SK-MEL-5 (cell line): ENCODE results near the gene PDRG1. TPM values are rescaled to one million over a fixed set of nuclear protein-coding genes. Genes with fewer than 3 reads are reported as not detected.
"Not testable (repeated sequence)": the region's sequence is repeated elsewhere in the genome, so short reads cannot be mapped to it uniquely, and the experiment has no call there.

ENCODE experiments used
- DNase-seq: peaks from one replicate; pipeline ENCODE4 v3.0.0-alpha.2; 2016; ENCODE audit warnings: low read depth, low spot score
- in situ Hi-C: cut with HindIII; loops from 2 replicates; pipeline ENCODE4 v1.10.0; 2016; ENCODE audit warnings: low sequenced_read_pairs, high pct_unique_total_duplicates, low pct_unique_long_range_greater_than_20kb
- total RNA-seq: library from RNA; depleted of rRNA; stranded (reverse); fragments of >200 nt; shearing (Covaris generic); gene quantifications from 2 replicates; pipeline ENCODE4 v1.2.3, GENCODE V29; 2014

PDRG1 gene
- total RNA-seq, 1 experiment from 2014 or later = 13.9 TPM

DNA sequence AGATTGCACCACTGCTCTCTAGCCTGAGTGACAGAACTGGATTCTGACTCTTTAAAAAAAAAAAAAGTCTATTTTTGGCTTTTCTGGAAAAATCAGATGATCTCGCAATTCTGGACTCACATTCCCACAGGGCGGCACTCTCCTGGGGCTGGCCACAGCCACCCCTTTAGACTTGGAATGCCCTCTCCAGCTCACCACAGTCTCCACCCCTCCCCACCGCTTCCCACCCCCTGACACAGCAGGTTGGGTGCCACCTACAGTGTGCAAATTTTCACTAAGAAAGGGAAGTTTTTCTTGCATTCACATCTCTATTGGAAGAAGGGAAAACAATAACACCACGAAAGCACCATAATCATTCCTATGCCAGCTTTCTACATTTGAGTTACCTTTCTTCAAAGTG is 15.4 kb downstream of the PDRG1 start:
- in situ Hi-C loops = no loop called here
- DNase-seq = no peak

GRCh38 chr20:31934968-31935764 is 16.7 kb downstream of the PDRG1 start:
- peak; percentile 19 for DNase-seq
- in situ Hi-C loops = no loop called here

- in situ Hi-C loops = no loop called here
- no peak for DNase-seq
These were observed 17.4 kb downstream of the PDRG1 start for GRCh38 chr20:31934491-31934890.

DNA sequence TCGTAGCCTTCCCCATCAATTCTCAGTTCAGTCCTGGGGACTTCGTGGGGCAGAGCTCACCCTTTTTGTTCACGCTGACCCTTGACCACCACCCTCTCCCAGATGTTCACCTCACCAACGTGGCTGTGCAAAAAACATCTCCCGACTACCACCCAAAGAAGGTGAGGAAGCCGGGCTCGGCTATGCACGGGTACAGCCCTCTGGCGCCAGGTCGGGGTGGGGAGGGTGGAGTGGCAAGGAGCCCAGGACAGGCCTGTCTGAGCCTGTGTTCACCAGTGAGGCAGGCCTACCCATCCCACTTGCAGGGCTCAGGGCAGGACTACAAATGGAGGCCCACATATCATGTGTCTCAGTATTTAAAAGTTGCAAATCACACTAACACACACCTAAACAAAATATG is 18.1 kb downstream of the PDRG1 start:
- in situ Hi-C loops = no loop called here
- DNase-seq = no peak

DNA sequence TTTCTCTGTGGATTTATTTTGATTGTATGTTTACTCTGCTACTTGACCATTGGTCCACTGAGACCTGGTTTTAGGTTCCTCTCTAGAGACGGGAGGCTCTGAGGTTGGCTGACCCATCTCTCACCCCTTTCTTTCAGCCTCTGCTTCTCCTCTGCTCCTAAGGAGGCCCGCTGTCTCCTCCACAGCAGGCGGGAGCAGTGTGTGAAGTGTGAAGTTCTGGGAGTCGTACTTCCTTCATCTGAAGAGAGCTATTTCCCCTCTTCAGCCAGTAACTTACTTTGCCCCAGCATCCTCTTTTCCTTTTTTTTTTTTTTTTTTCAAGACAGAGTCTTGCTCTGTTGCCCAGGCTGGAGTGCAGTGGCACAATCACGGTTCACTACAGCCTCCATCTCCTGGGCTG is 21.1 kb downstream of the PDRG1 start:
- in situ Hi-C loops = no loop called here

GRCh38 chr20:31929631-31930030 is 22.2 kb downstream of the PDRG1 start:
- DNase-seq, in situ Hi-C loops: not testable (repeated sequence)

More for the DNA sequence above, 21.1 kb downstream of the PDRG1 start:
- DNase-seq = no peak

- DNase-seq = no peak
- in situ Hi-C loops = no loop called here
These were observed 24.2 kb downstream of the PDRG1 start for GRCh38 chr20:31927627-31928159.

DNA sequence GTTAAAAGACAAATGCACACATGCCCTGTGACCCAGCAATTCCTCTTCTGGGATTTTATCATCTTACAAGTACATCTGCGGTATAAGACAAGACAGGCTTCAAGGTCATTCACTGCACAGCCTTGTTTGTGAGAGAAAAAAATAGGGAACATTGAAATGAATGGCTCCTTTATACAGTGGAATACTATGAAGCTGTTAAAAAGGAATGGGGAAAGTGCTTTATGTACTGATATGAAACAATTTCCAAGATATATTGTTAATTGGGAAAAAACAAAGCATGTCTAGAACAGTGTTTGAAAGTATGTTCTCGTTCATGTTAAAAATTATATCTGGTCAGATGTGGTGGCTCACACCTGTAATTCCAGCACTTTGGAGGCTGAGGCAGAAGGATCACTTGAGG is 25.4 kb downstream of the PDRG1 start:
- DNase-seq = no peak
- in situ Hi-C loops = no loop called here

DNA sequence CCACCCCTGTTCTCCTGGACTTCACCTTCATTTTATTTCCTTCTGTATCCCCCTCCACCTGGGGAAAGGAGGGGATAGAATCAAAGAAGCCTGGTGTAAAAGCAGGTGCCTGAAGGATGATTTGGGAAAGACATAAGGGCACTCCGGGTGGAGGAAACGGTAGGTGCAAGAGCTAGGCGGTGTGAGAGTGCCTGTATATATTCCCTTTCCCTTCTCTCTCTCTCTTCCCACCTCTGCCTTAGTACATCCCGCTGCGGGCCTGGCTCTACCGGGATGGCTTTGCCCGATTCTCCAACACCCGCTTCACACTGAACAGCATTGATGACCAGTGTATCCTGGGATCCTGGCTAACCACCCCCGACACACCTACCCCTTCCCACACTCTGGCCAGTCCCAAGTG is 26.2 kb downstream of the PDRG1 start:
- no peak for DNase-seq
- in situ Hi-C loops = no loop called here

- in situ Hi-C loops = no loop called here
- no peak for DNase-seq
These were observed 27.3 kb downstream of the PDRG1 start for GRCh38 chr20:31924561-31924960.

- in situ Hi-C loops = no loop called here
- DNase-seq = no peak
These were observed 28.2 kb downstream of the PDRG1 start for GRCh38 chr20:31923388-31924331.

DNA sequence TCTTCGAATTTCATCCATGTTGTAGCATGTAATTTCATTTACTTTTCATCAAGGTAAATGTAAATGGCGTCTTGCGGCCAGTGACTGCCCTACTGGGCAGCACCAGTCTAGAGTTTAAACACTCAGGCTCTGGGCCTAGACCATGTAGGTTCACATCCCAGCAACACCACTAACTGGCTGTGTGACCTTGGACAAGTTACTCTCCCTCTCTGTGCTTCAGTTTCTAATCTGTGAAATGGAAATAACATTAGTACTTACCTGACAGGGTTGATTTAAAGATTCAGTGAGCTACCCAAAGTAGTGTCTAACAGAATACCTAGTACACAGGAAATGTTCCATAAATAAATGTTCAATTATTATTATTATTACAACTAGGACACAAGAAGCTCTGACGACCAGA is 29.3 kb downstream of the PDRG1 start:
- DNase-seq = no peak
- in situ Hi-C loops = no loop called here

DNA sequence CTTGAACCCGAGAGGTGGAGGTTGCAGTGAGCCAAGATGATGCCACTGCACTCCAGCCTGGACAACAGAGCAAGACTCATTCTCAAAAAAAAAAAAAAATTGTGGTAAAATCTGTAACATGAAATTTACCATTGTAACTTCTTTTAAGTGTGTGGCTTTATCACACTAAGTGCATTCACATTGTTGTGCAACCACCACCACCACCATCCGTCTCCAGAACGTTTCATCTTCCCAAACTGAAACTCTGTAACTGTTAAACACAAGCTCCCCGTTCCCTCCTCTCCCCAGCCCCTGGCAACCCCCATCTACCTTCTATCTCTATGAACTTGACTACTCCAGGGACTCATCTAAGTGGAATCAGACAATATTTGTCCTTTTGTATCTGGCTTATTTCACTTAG is 29.7 kb downstream of the PDRG1 start:
- in situ Hi-C loops = no loop called here
- no peak for DNase-seq

DNA sequence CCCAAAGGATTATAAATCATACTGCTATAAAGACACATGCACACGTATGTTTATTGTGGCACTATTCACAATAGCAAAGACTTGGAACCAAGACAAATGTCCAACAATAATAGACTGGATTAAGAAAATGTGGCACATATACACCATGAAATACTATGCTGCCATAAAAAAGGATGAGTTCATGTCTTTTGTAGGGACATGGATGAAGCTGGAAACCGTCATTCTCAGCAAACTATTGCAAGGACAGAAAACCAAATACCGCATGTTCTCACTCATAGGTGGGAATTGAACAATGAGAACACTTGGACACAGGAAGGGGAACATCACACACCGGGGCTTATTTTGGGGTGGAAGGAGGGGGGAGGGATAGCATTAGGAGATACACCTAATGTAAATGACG is 30.4 kb downstream of the PDRG1 start:
- DNase-seq, in situ Hi-C loops: not testable (repeated sequence)

DNA sequence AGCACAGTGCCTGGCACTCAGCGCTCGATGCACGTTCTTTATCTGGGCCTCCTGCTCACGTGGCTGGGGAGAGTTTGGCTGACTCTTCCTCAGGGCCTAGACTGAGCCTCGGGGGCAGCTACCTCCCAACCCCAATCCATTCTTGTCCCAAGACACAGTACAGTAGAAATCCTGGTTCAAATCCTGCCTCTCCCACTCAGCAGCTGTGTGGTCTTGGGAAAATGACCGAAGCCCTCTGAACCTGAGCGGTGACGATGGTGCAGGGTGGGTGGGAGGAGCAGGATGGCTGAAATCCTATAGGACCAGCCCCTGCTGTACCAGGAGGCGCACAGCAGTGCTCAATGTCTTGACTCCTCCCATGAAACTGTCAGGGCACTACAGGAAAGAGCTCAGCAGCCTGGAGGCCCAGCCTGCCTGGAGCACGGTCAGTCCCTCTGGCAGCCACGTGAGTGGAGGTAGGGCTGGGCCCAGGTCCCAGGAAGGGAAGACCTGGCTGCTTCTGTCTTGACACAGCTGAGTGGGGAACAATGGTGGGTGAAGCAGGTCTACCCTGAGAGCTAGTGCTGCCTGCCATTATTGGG is 31.5 kb downstream of the PDRG1 start:
- in situ Hi-C loops = no loop called here

DNA sequence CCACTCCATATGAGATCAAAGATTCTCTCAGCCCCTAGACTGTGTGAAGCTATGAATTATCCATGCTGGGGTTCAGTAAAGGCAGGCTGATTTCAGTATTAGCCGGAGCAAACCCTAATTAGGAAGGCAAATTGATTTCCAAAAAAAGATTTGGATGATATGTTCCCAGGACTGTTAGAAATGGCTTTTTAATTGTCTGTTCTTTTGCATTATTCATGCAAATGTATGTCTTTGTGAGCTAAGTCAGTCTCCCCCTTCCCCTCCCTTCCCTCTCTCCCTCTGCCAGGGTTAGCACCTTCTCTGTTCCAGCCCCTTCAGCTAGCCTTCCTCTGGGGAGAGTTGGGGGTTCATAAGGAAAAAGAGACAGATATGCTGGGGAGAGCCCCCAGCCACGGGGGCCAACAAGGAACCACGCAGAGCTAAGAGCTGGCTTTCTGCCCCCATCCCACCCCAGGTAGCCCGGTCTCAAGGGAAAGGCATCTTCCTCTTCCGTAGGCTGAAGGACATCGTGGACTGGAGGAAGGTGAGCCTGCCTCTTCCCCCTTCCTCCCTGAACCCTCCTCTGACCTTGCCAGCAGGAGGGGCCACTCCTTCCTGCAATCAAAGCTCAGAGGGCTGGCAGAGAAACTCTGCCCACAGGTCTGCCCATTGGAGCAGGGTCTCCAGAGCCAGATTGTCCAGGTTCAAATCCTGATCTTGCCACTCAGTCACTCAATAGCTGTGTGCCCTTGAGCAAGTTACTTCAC is 32.3 kb downstream of the PDRG1 start:
- in situ Hi-C loops = no loop called here
- no peak for DNase-seq

More for the DNA sequence above, 31.5 kb downstream of the PDRG1 start:
- no peak for DNase-seq

- no peak for DNase-seq
- in situ Hi-C loops = no loop called here
These were observed 33.3 kb downstream of the PDRG1 start for GRCh38 chr20:31918466-31919105.
